DOHH2 (cell line): Measurements from ENCODE around the gene APCDD1L.

Experiments used
- H3F3A ChIP-seq: fragments of 200-600 bp; sonication (generic), shearing (Covaris generic); 2 replicates; pipeline ENCODE4 v1.6.0; 2016; ENCODE audit warnings: antibody characterized with exemption, mild to moderate bottlenecking; ENCODE audit not compliant: control insufficient read depth, insufficient read depth
- H3K27ac ChIP-seq: fragments of 200-600 bp; sonication (generic); 2 replicates; pipeline ENCODE4 v1.5.1; 2014; ENCODE audit warnings: low read depth, mild to moderate bottlenecking, low read length, moderate library complexity
- H3K27me3 ChIP-seq: fragments of 200-600 bp; sonication (generic); 2 replicates; pipeline ENCODE4 v1.6.1; 2014; ENCODE audit warnings: mild to moderate bottlenecking, low read length, mixed read lengths; ENCODE audit not compliant: control insufficient read depth
- H3K36me3 ChIP-seq: fragments of 200-600 bp; sonication (generic); 2 replicates; pipeline ENCODE4 v1.6.1; 2014; ENCODE audit warnings: mild to moderate bottlenecking, low read length, moderate library complexity, mixed read lengths; ENCODE audit not compliant: control insufficient read depth
- H3K4me1 ChIP-seq: fragments of 200-600 bp; sonication (generic); 2 replicates; pipeline ENCODE4 v1.6.1; 2014; ENCODE audit warnings: mild to moderate bottlenecking, low read length, mixed read lengths; ENCODE audit not compliant: control insufficient read depth
- H3K4me2 ChIP-seq: fragments of 200-600 bp; sonication (generic); 2 replicates; pipeline ENCODE4 v1.6.0; 2014; ENCODE audit warnings: mild to moderate bottlenecking, low read length, moderate library complexity
- H3K4me3 ChIP-seq: fragments of 200-600 bp; sonication (generic); 2 replicates; pipeline ENCODE4 v1.5.1; 2014; ENCODE audit warnings: mild to moderate bottlenecking, low read length, mixed read lengths
- H3K79me2 ChIP-seq: fragments of 200-600 bp; sonication (generic); 2 replicates; pipeline ENCODE4 v1.6.1; 2014; ENCODE audit warnings: mild to moderate bottlenecking, low read length, mixed read lengths; ENCODE audit not compliant: control insufficient read depth
- H3K9me2 ChIP-seq: fragments of 200-600 bp; sonication (generic); replicated peaks from 2 replicates; pipeline ENCODE4 v1.6.1; 2014; ENCODE audit warnings: mild to moderate bottlenecking, low read length, mixed read lengths; ENCODE audit not compliant: control insufficient read depth
- H3K9me3 ChIP-seq: fragments of 200-600 bp; sonication (generic); 2 replicates; pipeline ENCODE4 v1.6.1; 2014; ENCODE audit warnings: antibody characterized with exemption, low read length, mixed read lengths; ENCODE audit not compliant: control insufficient read depth, insufficient read depth
- H4K20me1 ChIP-seq: fragments of 200-600 bp; sonication (generic); 2 replicates; pipeline ENCODE4 v1.6.0; 2014; ENCODE audit warnings: low read depth, mild to moderate bottlenecking, antibody characterized with exemption, low read length, moderate library complexity; ENCODE audit not compliant: control insufficient read depth, insufficient read depth
- EZH2phosphoT487 ChIP-seq: fragments of 200-600 bp; sonication (generic); IDR thresholded peaks from 2 replicates; pipeline ENCODE4 v1.6.1; 2017; ENCODE audit warnings: borderline replicate concordance, mild to moderate bottlenecking, antibody characterized with exemption, low read length, moderate library complexity, mixed read lengths
- TF ChIP-seq, protein P1 (sequence below): fragments of 200-600 bp; sonication (generic); IDR thresholded peaks from one replicate; pipeline ENCODE4 v1.5.1; 2014; ENCODE audit warnings: antibody characterized with exemption, mild to moderate bottlenecking, low read depth, low read length; ENCODE audit not compliant: poor library complexity, severe bottlenecking

Gene APCDD1L

GRCh38 chr20:58461899-58462298 lies 53.3 kb downstream of the APCDD1L start:
- Histone ChIP-seq H3K9me2 (no peaks in the 10 kb centered on the region), H3K4me1 (peaks cover 15% of the 10 kb centered on the region), H3F3A (no peaks in the 10 kb centered on the region), H3K79me2 (no peaks in the 10 kb centered on the region), H3K27ac (no peak overlapping the region), H3K36me3 (no peaks in the 10 kb centered on the region), H3K4me2 (no peak overlapping the region), H3K4me3 (no peak overlapping the region), H3K9me3 (no peaks in the 10 kb centered on the region), H3K27me3 (no peaks in the 10 kb centered on the region), H4K20me1 (no peaks in the 10 kb centered on the region)
- TF ChIP-seq EZH2phosphoT487 = no peak
- TF ChIP-seq, protein P1, sequence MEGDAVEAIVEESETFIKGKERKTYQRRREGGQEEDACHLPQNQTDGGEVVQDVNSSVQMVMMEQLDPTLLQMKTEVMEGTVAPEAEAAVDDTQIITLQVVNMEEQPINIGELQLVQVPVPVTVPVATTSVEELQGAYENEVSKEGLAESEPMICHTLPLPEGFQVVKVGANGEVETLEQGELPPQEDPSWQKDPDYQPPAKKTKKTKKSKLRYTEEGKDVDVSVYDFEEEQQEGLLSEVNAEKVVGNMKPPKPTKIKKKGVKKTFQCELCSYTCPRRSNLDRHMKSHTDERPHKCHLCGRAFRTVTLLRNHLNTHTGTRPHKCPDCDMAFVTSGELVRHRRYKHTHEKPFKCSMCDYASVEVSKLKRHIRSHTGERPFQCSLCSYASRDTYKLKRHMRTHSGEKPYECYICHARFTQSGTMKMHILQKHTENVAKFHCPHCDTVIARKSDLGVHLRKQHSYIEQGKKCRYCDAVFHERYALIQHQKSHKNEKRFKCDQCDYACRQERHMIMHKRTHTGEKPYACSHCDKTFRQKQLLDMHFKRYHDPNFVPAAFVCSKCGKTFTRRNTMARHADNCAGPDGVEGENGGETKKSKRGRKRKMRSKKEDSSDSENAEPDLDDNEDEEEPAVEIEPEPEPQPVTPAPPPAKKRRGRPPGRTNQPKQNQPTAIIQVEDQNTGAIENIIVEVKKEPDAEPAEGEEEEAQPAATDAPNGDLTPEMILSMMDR = no peak

GRCh38 chr20:58461104-58461503 lies 54.1 kb downstream of the APCDD1L start:
- Histone ChIP-seq H3K4me3 (no peak overlapping the region), H3K9me3 (no peaks in the 10 kb centered on the region), H3F3A (no peaks in the 10 kb centered on the region), H3K27ac (no peak overlapping the region), H3K79me2 (no peaks in the 10 kb centered on the region), H3K9me2 (no peaks in the 10 kb centered on the region), H3K4me1 (peaks cover 15% of the 10 kb centered on the region), H3K4me2 (no peak overlapping the region), H3K27me3 (no peaks in the 10 kb centered on the region), H3K36me3 (no peaks in the 10 kb centered on the region), H4K20me1 (no peaks in the 10 kb centered on the region)
- TF ChIP-seq, protein P1 = no peak
- TF ChIP-seq EZH2phosphoT487 = no peak

GRCh38 chr20:58459058-58459750 lies 56.0 kb downstream of the APCDD1L start:
- no peak for TF ChIP-seq EZH2phosphoT487
- TF ChIP-seq, protein P1 = no peak
- no peak overlapping the region for H3K4me3 ChIP-seq
- no peak overlapping the region for H3K4me2 ChIP-seq

More at GRCh38 chr20:58459058-58459750, 56.0 kb downstream of the APCDD1L start:
- H3K36me3 ChIP-seq = no peaks in the 10 kb centered on the region
- H3F3A ChIP-seq = no peaks in the 10 kb centered on the region
- H4K20me1 ChIP-seq = no peaks in the 10 kb centered on the region
- no peaks in the 10 kb centered on the region for H3K9me3 ChIP-seq
- H3K9me2 ChIP-seq = no peaks in the 10 kb centered on the region
- no peaks in the 10 kb centered on the region for H3K27me3 ChIP-seq
- H3K79me2 ChIP-seq = no peaks in the 10 kb centered on the region
- H3K4me1 ChIP-seq = peaks cover 15% of the 10 kb centered on the region
- H3K27ac ChIP-seq = no peak overlapping the region
